GM06990 (cell line): Measurements from ENCODE around the gene ZNF677.
"Not testable (repeated sequence)": the region's sequence is repeated elsewhere in the genome, so short reads cannot be mapped to it uniquely, and the experiment has no call there.

Experiments used
- DNase-seq: peaks from one replicate; pipeline ENCODE4 v3.0.0-alpha.2; 2011; ENCODE audit not compliant: insufficient read length; ENCODE audit errors: extremely low read depth
- H3K27me3 ChIP-seq: replicated peaks from 2 replicates; pipeline ENCODE4 v1.6.0; 2011; ENCODE audit warnings: low read length; ENCODE audit not compliant: control insufficient read depth, insufficient read depth
- H3K36me3 ChIP-seq: 2 replicates; pipeline ENCODE4 v1.5.1; 2011; ENCODE audit warnings: low read length; ENCODE audit not compliant: control insufficient read depth, insufficient read depth
- H3K4me3 ChIP-seq: replicated peaks from 2 replicates; pipeline ENCODE4 v1.5.1; 2011; ENCODE audit warnings: low read depth, mild to moderate bottlenecking, control low read depth, low read length
- CTCF ChIP-seq: IDR thresholded peaks from 2 replicates; pipeline ENCODE4 v1.5.1; 2011; ENCODE audit warnings: low read length, control low read depth, mild to moderate bottlenecking, inconsistent platforms; ENCODE audit not compliant: insufficient read depth, poor library complexity, severe bottlenecking

The ZNF677 gene

GRCh38 chr19:53224606-53225005 is 30.1 kb downstream of the ZNF677 start:
- TF ChIP-seq CTCF: no peak
- DNase-seq: no peak
- H3K27me3 ChIP-seq: no peaks in the 10 kb centered on the region

GRCh38 chr19:53222716-53223115 is 32.0 kb downstream of the ZNF677 start:
- not testable (repeated sequence) for H3K4me3 ChIP-seq, H3K27me3 ChIP-seq, H3K36me3 ChIP-seq, DNase-seq

More at GRCh38 chr19:53224606-53225005, 30.1 kb downstream of the ZNF677 start:
- H3K4me3 ChIP-seq: no peak overlapping the region
- H3K36me3 ChIP-seq: no peaks in the 10 kb centered on the region

- no peaks in the 10 kb centered on the region for H3K27me3 ChIP-seq
- H3K36me3 ChIP-seq: no peaks in the 10 kb centered on the region
- no peak for TF ChIP-seq CTCF
- no peak overlapping the region for H3K4me3 ChIP-seq
- DNase-seq: no peak
Observed at GRCh38 chr19:53212703-53213320, 41.9 kb downstream of the ZNF677 start.

- not testable (repeated sequence) for H3K36me3 ChIP-seq, DNase-seq, H3K27me3 ChIP-seq, H3K4me3 ChIP-seq
Observed at GRCh38 chr19:53211554-53211953, 43.1 kb downstream of the ZNF677 start.

GRCh38 chr19:53196777-53197396 is 57.8 kb downstream of the ZNF677 start:
- Histone ChIP-seq H3K27me3 (no peaks in the 10 kb centered on the region), H3K36me3 (no peaks in the 10 kb centered on the region; the same call in 1 of the 2 replicates), H3K4me3 (peak overlapping the region; percentile 63)
- no peak for TF ChIP-seq CTCF
- DNase-seq: peak; percentile 91

- Histone ChIP-seq H3K36me3 (no peaks in the 10 kb centered on the region; the same call in 1 of the 2 replicates), H3K4me3 (no peak overlapping the region), H3K27me3 (no peaks in the 10 kb centered on the region)
- peak; percentile 86 for TF ChIP-seq CTCF
- DNase-seq: no peak
Observed at GRCh38 chr19:53195265-53195903, 59.3 kb downstream of the ZNF677 start.
